Globus pallidus (tissue), 1 donor: ENCODE data around the gene SMIM38.

ENCODE experiments used
- DNase-seq: peaks from one replicate; pipeline ENCODE4 v3.0.0-alpha.2; 2015; ENCODE audit warnings: low spot score

The SMIM38 gene

DNA sequence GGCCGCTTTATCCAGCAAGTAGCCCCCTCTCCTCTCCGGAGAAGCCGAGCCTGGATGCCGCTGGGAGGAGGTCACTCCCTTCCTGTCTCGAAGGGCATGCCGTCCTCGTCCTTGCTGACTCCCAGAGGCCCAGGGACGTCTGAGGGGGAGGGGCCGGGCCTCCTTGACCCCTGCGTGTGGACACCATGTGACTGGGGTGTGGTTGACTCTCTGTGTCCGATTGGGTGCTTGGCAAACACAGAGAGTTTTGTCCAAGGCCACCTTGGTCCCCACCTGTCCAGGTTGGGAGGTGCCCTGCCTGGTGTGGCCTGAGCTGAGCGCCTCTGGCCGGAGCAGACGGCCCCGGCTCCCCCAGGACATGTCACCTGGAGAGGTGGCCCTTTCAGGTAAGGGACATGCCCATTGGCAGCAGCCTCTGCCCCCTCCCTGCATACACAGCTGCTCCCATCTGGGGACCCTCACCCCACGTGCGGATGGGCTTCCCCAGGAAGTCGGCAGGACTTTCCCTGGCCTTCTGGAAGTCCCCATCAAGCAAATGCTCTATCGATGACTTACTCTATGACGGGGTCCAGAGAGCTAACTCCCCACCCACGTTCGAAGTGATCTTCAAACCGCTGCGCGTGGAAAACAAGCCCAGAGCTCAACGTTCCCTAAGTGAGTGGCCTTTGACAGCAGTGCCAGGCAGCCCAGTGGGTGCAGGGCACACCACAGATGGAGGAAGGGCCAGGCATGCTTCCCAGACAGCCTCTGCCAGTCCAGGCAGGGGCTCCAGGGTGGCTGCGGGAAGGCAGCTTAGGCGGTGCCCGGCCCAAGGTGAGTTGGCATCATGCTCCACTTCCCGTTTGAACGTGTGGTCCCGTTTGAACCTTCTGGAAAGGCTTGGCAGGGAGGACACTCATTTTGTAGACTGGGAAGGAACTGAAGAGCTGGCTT, at the start of gene SMIM38:
Gene SMIM38 (plus strand): TSS at position 634 of the 933 bp plus-strand sequence. CDS start 1,912 bp downstream, outside the sequence.
- DNase-seq: peak; percentile 43

DNA sequence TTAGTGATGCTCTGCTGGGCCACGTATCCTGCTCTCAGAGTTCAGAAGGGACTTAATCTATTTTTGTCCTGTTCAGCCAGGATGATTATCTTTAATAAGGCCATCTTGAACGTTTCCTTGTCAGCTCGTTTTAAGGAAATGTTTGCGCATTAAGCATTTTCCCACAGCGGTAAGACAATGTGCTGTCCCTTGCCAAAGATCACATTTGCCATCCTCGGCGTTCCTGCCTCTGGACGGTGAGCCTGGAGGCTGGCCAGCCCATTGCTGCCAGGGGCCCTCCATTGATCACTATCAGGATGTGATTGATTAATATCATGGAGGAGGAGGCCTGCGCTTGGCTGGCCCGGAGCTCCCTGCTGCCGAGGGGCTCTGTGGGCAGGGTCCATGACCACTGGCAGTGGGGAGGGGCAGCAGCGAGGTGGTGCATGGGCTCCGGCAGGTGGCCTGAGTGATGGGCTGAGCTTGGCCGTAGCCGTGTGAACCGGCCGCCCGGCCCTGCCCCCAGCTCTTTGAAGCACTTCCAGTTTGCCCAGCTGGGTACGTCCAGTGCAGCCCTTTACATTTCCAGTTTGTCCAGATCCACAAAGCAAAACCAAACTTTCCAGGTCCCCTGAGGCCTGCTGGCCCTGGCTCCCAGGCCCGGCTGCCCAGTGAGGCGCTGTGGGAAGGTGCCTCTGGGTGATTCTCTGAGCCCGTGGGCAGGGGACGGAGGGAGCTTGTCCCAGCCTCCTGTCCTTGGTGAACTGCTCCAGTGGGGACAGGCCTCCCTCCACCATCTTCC, 49.5 kb upstream of the SMIM38 start:
- no peak for DNase-seq

DNA sequence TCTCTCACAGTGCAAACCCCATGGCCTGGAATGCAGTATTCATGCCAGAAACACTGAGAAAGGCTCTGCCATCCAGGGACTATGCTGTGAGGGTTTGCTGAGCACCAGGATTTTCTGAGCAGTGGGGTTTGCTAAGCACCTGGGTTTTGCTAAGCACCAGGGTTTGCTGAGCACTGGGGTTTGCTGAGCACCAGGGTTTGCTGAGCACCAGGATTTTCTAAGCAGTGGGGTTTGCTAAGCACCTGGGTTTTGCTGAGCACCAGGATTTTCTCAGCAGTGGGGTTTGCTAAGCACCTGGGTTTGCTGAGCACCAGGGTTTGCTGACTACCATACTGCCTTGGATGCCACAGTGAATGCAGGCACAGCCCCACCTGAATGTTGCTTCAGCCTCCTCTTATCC, 48.3 kb upstream of the SMIM38 start:
- no peak for DNase-seq

DNA sequence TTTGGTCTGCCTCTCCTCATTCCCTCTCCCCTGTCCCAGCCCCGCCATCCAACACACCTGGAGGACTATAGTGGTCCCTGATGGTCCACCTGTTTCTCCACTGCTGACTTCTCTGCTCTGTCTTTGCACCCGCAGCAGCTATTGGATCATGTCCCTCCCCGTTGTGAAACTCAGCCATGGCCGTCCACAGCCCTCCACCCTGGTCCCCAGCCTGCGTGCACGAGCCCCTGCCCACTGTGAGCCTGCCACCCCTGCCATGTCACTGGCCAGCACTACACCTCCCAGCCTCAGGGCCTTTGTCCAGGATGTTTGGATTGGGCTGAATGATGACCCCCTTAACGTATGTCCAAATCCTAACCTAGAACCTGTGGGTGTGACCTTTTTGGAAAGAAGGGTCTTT, 47.7 kb upstream of the SMIM38 start:
- no peak for DNase-seq

DNA sequence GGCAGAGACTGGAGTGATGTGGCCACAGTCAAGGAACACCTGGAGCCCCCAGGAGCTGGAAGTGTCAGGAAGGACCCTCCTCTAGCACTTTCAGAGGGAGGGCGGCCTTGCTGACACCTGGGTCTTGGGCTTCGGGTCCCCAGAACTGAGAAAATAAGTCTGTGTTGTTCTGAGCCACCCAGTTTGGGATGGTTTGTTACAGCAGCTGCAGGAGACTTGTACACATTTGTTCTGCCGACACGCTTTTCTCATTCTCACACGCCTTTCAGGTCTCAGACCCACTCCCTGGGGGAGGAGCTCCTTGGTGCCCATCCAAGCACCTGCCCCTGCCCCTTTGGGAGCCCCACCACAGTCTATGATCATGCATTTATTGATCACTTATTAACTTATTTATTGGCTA, 47.2 kb upstream of the SMIM38 start:
- DNase-seq: no peak

DNA sequence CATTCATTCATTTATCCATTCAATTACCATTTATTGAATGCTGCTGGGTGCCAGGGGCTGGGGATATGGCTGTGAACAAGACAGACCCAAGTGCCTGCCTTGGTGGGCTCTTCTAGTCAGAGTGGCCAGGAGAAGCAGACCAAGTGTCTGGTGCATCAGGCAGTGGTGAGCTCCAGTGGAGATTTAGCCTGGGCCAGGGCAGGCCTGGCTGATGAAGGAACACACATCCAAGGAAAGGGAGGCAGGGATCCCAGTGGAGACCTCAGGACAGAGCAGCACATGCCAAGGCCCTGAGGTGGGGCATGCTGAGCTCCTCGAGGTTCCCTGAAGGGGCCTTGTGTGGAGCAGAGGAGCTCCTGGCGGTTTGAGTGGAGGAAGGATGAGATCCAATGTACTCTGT, 46.6 kb upstream of the SMIM38 start:
- no peak for DNase-seq

DNA sequence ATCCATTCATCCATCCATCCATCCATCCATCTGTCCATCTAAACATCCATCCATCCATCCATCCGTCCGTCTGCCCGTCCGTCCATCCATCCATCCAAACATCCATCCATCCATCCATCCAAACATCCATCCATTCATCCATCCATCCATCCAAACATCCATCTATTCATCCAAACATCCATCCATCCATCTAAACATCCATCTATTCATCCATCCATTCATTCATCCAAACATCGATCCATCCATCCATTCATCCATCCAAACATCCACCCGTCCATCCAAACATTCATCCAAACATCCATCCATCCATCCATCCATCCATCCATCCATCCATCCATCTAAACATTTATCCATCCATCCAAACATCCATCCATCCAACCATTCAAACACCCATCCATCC, 45.3 kb upstream of the SMIM38 start:
- no peak for DNase-seq

DNA sequence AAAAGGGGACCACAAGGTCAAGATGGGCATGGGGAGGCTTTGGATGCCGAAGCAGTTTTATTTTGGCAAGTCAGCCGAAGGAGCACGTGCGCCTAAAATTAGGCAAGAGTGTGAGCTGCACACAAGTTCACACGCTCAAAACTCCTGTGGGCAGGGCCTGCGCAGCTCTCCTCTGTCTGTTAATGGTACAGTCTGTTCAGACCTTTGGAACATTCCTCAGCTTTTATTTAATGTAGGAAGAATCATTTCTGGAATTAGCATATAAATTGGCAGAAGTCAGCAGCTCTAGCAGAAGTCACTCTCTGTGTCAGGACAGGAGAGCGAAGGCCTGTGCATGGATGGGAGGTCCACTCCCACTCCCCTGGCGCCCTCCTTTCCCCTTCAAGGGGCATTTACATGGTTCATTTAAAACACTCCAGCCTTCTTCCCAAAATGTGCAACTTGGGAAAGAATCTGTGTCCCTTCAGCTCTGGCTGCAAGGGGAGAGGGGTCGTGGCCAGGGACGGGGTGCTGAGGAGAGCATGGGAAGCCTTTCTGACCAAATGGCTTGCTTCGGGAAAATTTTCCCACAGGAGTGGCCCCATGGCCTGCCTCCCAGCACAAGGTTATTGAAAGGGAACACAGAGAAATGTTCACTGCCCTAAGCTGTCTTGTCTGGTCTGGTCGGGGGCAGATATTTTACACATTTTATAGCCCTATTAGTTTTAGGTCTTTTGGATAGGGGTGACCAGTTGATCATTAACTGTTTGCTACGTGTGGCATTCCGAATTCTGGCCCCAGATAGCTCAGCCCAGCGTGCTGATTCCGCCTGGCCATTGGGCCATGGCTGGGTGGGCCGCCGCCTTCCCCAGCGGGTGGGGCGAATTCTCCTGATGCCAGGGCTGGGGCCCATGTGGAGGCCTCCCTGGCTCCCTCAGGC, 43.9 kb upstream of the SMIM38 start:
- no peak for DNase-seq

DNA sequence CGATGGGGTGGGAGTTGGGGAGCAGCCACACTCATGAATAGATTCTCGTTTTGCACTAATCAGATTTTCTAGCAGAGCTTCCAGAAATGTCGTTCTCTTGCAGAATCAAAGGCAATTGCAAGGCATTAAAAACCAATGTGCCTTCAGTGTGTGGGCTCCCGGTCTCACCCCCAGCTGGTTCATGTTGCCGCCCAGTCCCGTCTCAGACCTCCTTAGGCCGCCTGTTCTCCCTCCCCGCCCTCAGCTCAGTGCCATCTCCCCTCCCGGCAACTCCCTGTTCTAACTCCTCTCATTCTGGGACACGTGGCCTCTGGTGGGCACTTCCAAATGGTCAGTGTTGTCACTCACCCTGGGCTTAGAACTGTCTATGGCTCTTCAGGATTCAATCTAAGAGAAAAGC, 42.5 kb upstream of the SMIM38 start:
- DNase-seq: no peak

DNA sequence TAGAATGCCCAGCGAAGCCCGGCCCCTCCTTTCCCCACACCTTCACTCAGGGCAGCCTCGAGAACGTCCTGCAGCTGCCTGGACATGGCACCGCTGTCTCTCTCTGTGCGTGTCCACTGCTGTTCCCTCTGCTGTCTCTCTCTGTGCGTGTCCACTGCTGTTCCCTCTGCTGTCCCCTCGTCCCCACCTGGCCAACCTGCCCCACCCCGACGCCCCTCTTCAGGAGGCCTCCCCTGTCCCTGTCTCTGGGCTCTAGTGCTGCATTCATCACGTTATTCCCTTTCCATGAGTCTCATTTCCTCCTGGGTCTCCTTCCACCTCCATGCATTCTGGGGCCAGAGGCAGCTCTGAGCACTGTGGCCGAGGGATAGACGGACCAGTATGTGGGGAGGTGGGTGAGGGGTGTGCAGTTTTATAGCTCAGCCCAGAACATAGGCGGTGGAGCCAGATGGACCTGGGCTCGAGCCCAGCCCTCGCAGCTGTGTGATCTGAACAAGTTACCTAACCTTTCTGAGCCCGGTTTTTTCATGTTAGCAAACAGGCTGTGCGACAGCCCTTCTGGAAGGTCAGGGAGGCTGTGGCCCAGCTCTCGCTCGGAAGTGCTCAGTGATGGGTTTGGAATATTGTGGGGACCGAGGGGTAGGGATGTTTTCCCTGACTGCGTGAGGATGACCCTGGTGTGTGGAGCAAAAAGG, 41.9 kb upstream of the SMIM38 start:
- no peak for DNase-seq

DNA sequence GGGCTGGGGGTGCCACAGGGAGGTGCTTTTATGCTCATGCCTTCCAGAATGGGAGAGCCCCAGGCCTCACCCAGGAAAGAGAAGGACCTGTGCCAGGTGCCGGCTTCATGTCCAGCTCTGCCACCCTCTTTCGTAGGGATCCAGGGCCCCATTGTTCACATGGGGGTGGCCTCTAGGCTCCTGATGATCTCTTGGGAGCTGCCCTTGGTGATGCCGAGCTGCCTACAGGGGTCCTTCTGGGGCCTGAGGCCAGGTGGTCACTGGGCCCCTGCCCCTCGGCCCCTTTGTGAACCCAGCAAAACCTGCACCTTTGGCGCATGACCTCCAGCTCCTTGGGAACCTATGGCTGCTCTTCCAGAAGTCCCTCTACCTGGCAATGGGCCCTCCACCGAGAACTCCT, 41.4 kb upstream of the SMIM38 start:
- DNase-seq: no peak

DNA sequence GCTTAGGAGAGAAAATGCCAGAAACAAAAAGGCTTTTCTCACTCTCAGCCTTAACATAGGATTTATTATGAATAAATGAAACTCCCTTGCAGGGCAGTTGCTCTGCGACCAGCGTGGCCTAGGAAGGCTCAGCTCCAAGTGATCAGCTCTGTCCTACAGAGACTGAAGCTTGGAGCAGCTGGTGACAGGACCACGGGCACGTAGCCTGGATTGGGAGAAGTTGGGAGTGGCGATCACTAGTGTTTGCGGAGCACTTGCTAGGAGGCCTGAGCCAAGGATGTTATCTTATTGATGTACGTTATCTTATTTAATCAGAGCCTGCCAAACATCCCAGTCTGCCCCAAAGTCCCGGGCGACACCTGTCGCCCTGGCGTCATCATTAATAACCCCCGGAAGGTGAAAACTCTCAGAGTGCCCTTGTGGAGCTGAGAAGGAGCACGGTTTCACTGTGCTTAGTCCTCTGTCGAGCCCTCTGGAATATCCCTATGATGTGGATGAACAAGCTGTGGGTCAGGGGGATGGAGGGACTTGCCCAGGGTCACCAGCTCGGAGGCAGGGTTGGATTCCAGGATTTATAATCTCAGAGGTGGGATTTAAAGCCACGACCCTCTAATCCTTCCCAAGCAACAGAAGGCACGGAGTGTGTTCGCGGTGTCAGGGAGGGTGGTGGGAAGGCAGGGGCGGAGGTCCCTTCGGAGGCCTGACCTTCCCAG, 40.8 kb upstream of the SMIM38 start:
- DNase-seq: no peak

DNA sequence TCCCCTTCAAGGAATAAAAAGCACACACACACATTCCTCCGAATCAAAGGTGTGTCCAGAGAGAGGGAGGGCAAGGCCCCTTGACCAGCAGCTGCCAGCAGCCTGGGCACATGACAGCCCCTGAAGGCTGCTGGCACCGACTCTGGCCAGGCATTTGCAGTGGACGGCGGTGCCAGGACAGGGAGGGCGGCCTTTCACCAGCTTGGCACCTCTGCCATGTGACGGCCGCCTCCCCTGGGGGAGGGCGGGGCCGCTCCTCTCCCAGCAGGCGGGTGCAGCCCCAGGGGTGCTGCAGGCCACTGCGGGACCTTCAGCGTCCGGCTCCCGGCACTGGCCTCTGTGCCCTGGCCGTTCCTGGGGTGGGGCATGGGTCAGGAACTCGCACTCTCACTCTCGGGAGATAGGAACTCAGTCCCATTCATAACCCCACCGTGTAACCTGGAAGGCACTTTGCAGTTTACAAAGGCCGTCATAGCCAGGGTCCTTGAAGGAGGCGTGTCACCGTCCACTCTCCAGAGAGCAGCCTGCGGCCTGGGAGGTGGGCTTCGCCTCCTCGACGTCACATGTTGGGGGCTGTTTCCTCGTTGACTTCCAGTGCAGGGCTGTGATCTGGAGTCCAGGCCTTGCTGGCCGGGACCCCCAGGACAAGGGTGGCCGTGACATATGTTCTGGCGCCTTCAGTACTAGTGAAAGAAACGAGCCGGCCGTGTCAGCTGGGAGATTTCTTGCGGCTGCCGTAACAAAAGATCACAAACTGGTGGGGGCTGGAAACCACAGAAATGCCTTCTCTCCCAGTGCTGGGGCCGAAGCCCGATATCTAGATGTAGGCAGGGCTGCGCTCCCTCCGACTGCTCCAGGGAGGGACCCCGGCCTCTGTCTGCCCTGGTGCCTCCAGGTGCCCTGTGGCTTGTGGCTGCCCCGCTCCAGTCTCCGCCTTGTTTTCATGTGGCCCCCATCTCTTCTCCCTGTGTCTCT, 39.9 kb upstream of the SMIM38 start:
- no peak for DNase-seq

DNA sequence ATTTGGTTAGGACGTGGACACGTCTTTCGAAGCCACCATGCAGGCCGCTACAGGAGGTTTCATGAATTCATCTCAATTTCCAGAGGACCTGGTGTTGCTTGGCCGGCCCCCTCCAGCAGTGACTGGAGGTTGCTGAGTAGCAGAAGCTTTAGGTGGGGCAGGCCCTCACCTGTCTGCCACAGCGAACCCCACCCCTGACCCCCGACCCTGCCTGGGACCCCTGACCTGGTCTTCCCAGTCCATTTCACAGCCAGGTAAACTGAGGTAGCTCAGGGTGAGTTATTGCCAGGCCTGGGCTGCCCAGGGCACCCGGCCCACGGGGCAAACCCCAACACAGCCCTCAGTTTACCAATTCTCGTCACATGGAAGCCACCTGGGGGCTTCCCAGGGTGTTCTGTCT, 39.1 kb upstream of the SMIM38 start:
- no peak for DNase-seq

DNA sequence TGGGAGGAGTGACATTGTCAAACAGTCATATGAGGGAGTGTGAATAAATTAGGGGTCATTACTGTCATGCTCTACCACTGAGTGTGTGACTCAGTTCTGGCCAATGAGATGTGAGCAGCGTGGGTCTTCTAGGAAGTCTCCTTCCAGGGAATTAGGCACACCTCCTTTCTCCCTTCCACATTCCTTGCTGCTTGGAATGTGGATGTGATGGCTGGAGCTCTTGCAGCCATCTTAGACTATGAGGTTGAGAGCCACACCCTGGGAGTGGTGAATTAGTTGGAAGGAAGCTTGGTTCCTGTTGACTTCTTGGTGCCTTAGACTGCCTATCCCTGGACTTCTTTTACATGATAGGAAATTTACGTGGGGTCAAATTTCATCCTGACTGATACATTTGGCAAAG, 36.5 kb upstream of the SMIM38 start:
- DNase-seq: no peak

DNA sequence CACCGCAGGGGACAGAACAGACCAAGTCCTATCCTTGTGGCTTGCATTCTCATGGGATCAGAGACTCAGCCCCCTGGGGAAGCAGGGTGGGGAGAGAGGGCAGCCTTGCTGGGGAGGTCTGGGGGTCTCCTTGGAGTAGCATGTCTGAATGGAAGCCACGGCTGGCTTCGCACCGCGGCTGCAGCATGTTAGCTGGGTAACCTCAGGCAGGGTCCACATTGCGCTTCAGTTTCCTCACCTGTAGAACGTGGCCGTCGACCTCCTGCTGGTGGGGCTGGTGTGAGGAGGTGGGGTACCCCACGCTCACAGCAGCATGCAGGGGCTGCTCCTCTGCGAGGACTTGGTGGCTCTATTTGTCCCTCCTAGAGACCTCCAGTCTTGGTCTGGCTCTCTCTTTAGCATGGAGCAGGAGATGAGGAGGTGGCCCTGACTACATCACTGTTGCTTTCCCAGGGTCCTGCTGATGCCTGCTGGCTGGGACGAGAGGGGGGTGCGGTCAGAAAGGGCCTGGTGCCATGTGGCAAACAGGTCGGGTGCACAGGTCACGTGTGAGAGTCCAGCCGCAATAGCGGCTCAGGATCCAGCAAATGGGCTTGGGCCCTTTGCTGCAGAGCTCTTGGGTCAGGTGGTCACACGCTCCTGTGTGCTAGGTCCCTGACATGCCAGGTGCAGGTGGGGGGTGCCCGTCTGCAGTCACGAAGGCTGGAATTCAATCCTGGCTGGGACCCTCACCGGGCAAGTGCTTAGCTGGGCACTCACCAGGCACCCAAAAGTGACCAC, 35.4 kb upstream of the SMIM38 start:
- DNase-seq: no peak

DNA sequence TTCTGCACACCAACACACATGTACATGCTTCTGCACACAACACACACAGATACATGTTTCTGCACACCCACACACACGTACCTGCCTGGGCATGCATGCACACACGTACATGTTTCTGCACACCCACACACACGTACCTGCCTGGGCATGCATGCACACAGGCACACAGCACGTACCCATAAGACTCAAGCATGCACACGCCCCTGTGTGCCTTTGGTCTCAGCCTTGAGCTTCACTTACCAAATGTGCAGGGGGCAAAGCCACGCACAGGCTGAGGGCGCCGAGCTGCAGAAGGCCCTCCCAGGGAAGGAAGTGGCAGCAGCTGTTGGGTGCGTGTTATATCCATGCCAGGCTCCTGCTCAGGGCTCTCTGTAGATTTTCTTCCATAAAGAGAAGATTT, 34.7 kb upstream of the SMIM38 start:
- no peak for DNase-seq

DNA sequence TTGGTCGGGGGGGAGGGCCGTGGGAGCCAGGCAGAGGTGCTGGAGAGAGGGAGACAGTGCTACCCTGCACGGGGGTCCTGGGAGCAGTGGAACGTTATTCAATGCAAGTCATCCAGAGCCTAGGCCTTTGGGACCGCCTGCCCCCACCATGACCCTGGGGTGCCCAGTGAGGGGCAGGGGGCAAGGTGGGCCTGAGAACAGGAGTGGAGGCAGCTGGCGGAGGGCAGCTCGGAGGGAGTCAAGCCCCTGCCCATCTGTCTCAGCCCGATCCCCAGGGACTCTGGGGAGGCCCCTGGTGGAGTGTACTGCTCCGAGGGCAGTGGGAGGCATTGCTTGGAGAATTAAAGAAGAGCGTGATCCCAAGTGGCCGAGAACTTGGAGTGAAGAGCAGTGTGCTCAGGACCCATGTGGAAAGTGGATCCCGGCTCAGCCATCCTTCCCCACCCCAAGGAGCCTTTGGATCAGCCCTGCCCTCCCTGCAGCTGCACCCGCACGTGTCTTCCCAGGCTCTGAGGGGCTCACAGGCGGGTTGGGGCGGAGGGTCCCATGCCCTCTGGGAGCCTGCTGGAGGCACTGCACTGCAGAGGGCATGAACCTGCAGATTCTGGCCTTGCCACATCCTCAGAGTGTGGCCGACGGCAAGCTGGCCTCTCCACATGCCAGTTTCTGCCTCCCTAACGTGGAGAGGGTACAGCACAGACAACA, 34.0 kb upstream of the SMIM38 start:
- DNase-seq: no peak
